ENCODE measurements around the gene RRP36. TPM values are rescaled to one million over a fixed set of nuclear protein-coding genes. Genes with fewer than 3 reads are reported as not detected.

Gene RRP36
- total and polyA plus RNA-seq, 9 of the 15 experiments (the other 6 are each of a cell fraction or from before 2014, with no cell fraction given): 27.6 to 150 (median 114) TPM

- TF ChIP-seq ZNF407 (IDR thresholded peaks at IDR 0.05; ENCODE audit: low read depth) (no peak; the same call in 1 of the 2 replicates), RBM34 (IDR thresholded peaks at IDR 0.05; ENCODE audit: borderline replicate concordance, insufficient read depth, low read length) (no peak), SIX5 (IDR thresholded peaks at IDR 0.05; ENCODE audit: borderline replicate concordance in 1 of 2, insufficient read depth in 1 of 2, low read depth in 1 of 2, low read length in 2 of 2) (no peak), ZNF311 (CRISPR knock-in tag; IDR thresholded peaks at IDR 0.05) (no peak), LARP7 (IDR thresholded peaks at IDR 0.05) (peak; percentile 95; the same call in 1 of the 2 replicates), ZNF668 (CRISPR knock-in tag; IDR thresholded peaks at IDR 0.05) (no peak), NR2F6 (CRISPR knock-in tag; IDR thresholded peaks at IDR 0.05) (no peak), MXI1 (IDR thresholded peaks at IDR 0.05; ENCODE audit: low read depth, low read length) (no peak), ZNF384 (IDR thresholded peaks at IDR 0.05; ENCODE audit: low read depth, low read length) (no peak), SRSF9 (IDR thresholded peaks at IDR 0.05; ENCODE audit: borderline replicate concordance, low read depth, low read length) (no peak), NR2C2 (CRISPR knock-in tag; IDR thresholded peaks at IDR 0.05) (no peak), NR2C2 (tag; IDR thresholded peaks at IDR 0.05) (0 out of 2 replicates have a peak, but pooled peaks have one; percentile 5), SMARCA5 (IDR thresholded peaks at IDR 0.05) (0 out of 2 replicates have a peak, but pooled peaks have one; percentile 65), SOX6 (IDR thresholded peaks at IDR 0.05) (no peak), PBX2 (CRISPR knock-in tag; IDR thresholded peaks at IDR 0.05; ENCODE audit: low read depth) (no peak), PBX2 (tag; conservative IDR thresholded peaks at IDR 0.05; ENCODE audit: low read depth) (no peak), HMBOX1 (IDR thresholded peaks at IDR 0.05) (no peak)
Measured at GRCh38 chr6:43014434-43014909, 7.0 kb upstream of the RRP36 start (continued).

Measured in K562 (cell line).